Fibroblast of villous mesenchyme (primary cell): ENCODE results near the gene INSRR. TPM values are rescaled to one million over a fixed set of nuclear protein-coding genes. Genes with fewer than 3 reads are reported as not detected.

Experiments
- DNase-seq: peaks from one replicate; pipeline ENCODE4 v3.0.0-alpha.2; 2010; ENCODE audit warnings: low read depth
- H3K4me3 ChIP-seq: 2 replicates; pipeline ENCODE4 v1.5.1; 2011; ENCODE audit warnings: low read depth, mild to moderate bottlenecking, low read length
- CTCF ChIP-seq: IDR thresholded peaks from 2 replicates; pipeline ENCODE4 v1.5.1; 2012; ENCODE audit warnings: low read depth, mild to moderate bottlenecking, low read length; ENCODE audit not compliant: insufficient read depth
- total RNA-seq: library from RNA; depleted of rRNA; stranded (reverse); fragments of >200 nt; gene quantifications from 2 replicates; pipeline ENCODE4 v1.2.3, GENCODE V29; 2012

The INSRR gene
- total RNA-seq, 1 donor = not detected

GRCh38 chr1:156865865-156866248, 6.9 kb upstream of the INSRR start:
- no peak for DNase-seq
- TF ChIP-seq CTCF = no peak
- H3K4me3 ChIP-seq = no peak overlapping the region

GRCh38 chr1:156865258-156865657, 6.3 kb upstream of the INSRR start:
- TF ChIP-seq CTCF = no peak
- H3K4me3 ChIP-seq = no peak overlapping the region
- DNase-seq = no peak

GRCh38 chr1:156864796-156865195, 5.9 kb upstream of the INSRR start:
- no peak for DNase-seq
- H3K4me3 ChIP-seq = no peak overlapping the region
- TF ChIP-seq CTCF = no peak

GRCh38 chr1:156863631-156864030, 4.7 kb upstream of the INSRR start:
- no peak for TF ChIP-seq CTCF
- no peak overlapping the region for H3K4me3 ChIP-seq
- no peak for DNase-seq

- H3K4me3 ChIP-seq = no peak overlapping the region
- DNase-seq = no peak
- TF ChIP-seq CTCF = no peak
Measured at GRCh38 chr1:156862997-156863599, 4.2 kb upstream of the INSRR start.

GRCh38 chr1:156862584-156862983, 3.7 kb upstream of the INSRR start:
- no peak for TF ChIP-seq CTCF
- no peak overlapping the region for H3K4me3 ChIP-seq
- DNase-seq = no peak
